Stimulated activated CD8-positive, alpha-beta memory T cell treated with anti-CD3 and anti-CD28 coated beads, Interleukin-7, amount 100 ng/mL, for 48 hours (primary cell): ENCODE results near the gene NSG1.

Experiments
- DNase-seq, 2 donors: peaks; one replicate each; pipeline ENCODE4 v3.0.0-alpha.2; 2020; ENCODE audit warnings: low read depth in 1 of 2; ENCODE audit errors: extremely low read depth in 1 of 2

The NSG1 gene

GRCh38 chr4:4395371-4395770 is 8.5 kb downstream of the NSG1 start:
- no peak for DNase-seq

- no peak for DNase-seq
These were observed 9.1 kb downstream of the NSG1 start for GRCh38 chr4:4395849-4396627.

- no peak for DNase-seq
These were observed 9.9 kb downstream of the NSG1 start for GRCh38 chr4:4396628-4397440.

- no peak for DNase-seq
These were observed 10.5 kb downstream of the NSG1 start for GRCh38 chr4:4397441-4397819.

- no peak for DNase-seq
These were observed 11.5 kb downstream of the NSG1 start for GRCh38 chr4:4398430-4398829.

- DNase-seq = no peak
These were observed 14.1 kb downstream of the NSG1 start for GRCh38 chr4:4401036-4401435.

GRCh38 chr4:4402966-4403365 is 16.1 kb downstream of the NSG1 start:
- DNase-seq = no peak

- no peak for DNase-seq
These were observed 18.6 kb downstream of the NSG1 start for GRCh38 chr4:4405358-4405962.

- no peak for DNase-seq
These were observed 19.8 kb downstream of the NSG1 start for GRCh38 chr4:4406455-4407298.

- DNase-seq = no peak
These were observed 20.6 kb downstream of the NSG1 start for GRCh38 chr4:4407299-4408131.

- DNase-seq = no peak
These were observed 21.2 kb downstream of the NSG1 start for GRCh38 chr4:4408132-4408523.

GRCh38 chr4:4408576-4409335 is 21.9 kb downstream of the NSG1 start:
- DNase-seq = no peak

GRCh38 chr4:4409416-4410115 is 22.7 kb downstream of the NSG1 start:
- DNase-seq = no peak

GRCh38 chr4:4410271-4410670 is 23.4 kb downstream of the NSG1 start:
- no peak for DNase-seq

- DNase-seq = no peak
These were observed 25.0 kb downstream of the NSG1 start for GRCh38 chr4:4411906-4412305.

GRCh38 chr4:4412641-4413372 is 25.9 kb downstream of the NSG1 start:
- DNase-seq = no peak

- no peak for DNase-seq
These were observed 26.4 kb downstream of the NSG1 start for GRCh38 chr4:4413373-4413725.

- no peak for DNase-seq
These were observed 26.9 kb downstream of the NSG1 start for GRCh38 chr4:4413806-4414205.
